ENCODE measurements around the gene GTF2A1.

- TF ChIP-seq CTCF (conservative IDR thresholded peaks at IDR 0.05) = peak; percentile 83
- no peak for TF ChIP-seq EZH2 (IDR thresholded peaks at IDR 0.05; ENCODE audit: low read depth)
These were observed 48.6 kb upstream of the GTF2A1 start for GRCh38 chr14:81269100-81269978.

All from PC-9 (cell line).